HepG2 (cell line): ENCODE results near the gene CRTC2. TPM values are rescaled to one million over a fixed set of nuclear protein-coding genes. Genes with fewer than 3 reads are reported as not detected.

Experiments used
- ATRX ChIP-seq: sonication (generic); formaldehyde crosslinking; IDR thresholded peaks from 2 replicates; pipeline ENCODE4 v1.4.0; 2020; ENCODE audit warnings: missing genetic modification reagents, borderline replicate concordance
- CREM ChIP-seq, 2 experiments: sonication (generic) in 1 of 2; formaldehyde crosslinking in 1 of 2; IDR thresholded peaks; 2 replicates each; pipeline versions ENCODE4 v1.4.0 to v1.6.1; 2016 to 2020; ENCODE audit warnings: antibody characterized with exemption in 1 of 2, mild to moderate bottlenecking in 1 of 2, missing genetic modification reagents in 1 of 2
- DBP ChIP-seq: sonication (generic); formaldehyde crosslinking; IDR thresholded peaks from 2 replicates; pipeline ENCODE4 v1.4.0; 2020; ENCODE audit warnings: missing genetic modification reagents; ENCODE audit errors: not compliant biosample characterization
- FOXA3 ChIP-seq: IDR thresholded peaks from 2 replicates; pipeline ENCODE4 v1.6.1; 2016; ENCODE audit warnings: missing genetic modification reagents, missing compliant biosample characterization
- GABPB1 ChIP-seq: IDR thresholded peaks from 2 replicates; pipeline ENCODE4 v1.6.1; 2016; ENCODE audit warnings: mild to moderate bottlenecking, missing genetic modification reagents, moderate library complexity, missing compliant biosample characterization
- HCFC1 ChIP-seq: fragments of 150-350 bp; IDR thresholded peaks from 2 replicates; pipeline ENCODE4 v1.6.1; 2014; ENCODE audit warnings: low read depth, low read length
- HNRNPK ChIP-seq: fragments of 200-400 bp; formaldehyde crosslinking; IDR thresholded peaks from 2 replicates; pipeline ENCODE4 v1.6.1; 2018; ENCODE audit warnings: low read length, low read depth, moderate library complexity, mild to moderate bottlenecking; ENCODE audit not compliant: poor library complexity, severe bottlenecking
- KLF13 ChIP-seq: sonication (generic); formaldehyde crosslinking; IDR thresholded peaks from 2 replicates; pipeline ENCODE4 v1.4.0; 2020; ENCODE audit warnings: mild to moderate bottlenecking, missing genetic modification reagents
- RBM39 ChIP-seq: fragments of 200-400 bp; formaldehyde crosslinking; IDR thresholded peaks from one replicate; pipeline ENCODE4 v1.6.1; 2018; ENCODE audit warnings: antibody characterized with exemption, mild to moderate bottlenecking, low read depth, low read length; ENCODE audit not compliant: poor library complexity, severe bottlenecking
- SMAD3 ChIP-seq: sonication (generic); formaldehyde crosslinking; IDR thresholded peaks from 2 replicates; pipeline ENCODE4 v1.4.0; 2020; ENCODE audit warnings: missing genetic modification reagents
- SRF ChIP-seq: IDR thresholded peaks from 2 replicates; pipeline ENCODE4 v1.6.1; 2011; ENCODE audit warnings: mild to moderate bottlenecking, low read depth, low read length, moderate library complexity
- TBP ChIP-seq: sonication (generic); formaldehyde crosslinking; IDR thresholded peaks from 2 replicates; pipeline ENCODE4 v1.5.0; 2020; ENCODE audit warnings: missing genetic modification reagents
- TGIF2 ChIP-seq: IDR thresholded peaks from 2 replicates; pipeline ENCODE4 v1.6.1; 2016; ENCODE audit warnings: control low read depth, missing compliant biosample characterization
- U2AF1 ChIP-seq: fragments of 200-400 bp; formaldehyde crosslinking; optimal IDR thresholded peaks from 2 replicates; pipeline ENCODE3; 2017; ENCODE audit warnings: mild to moderate bottlenecking, low read depth, low read length
- ZC3H4 ChIP-seq: sonication (generic); formaldehyde crosslinking; IDR thresholded peaks from 2 replicates; pipeline ENCODE4 v1.4.0; 2020; ENCODE audit warnings: missing genetic modification reagents, borderline replicate concordance
- ZHX2 ChIP-seq, 2 experiments: sonication (generic) in 1 of 2; formaldehyde crosslinking in 1 of 2; IDR thresholded peaks; 2 replicates each; pipeline versions ENCODE4 v1.6.1 to v1.9.0; 2014 to 2022; ENCODE audit warnings: antibody characterized with exemption in 1 of 2, borderline replicate concordance in 1 of 2, inconsistent platforms in 1 of 2, low read depth in 1 of 2, missing genetic modification reagents in 1 of 2
- ZNF552 ChIP-seq: sonication (generic); formaldehyde crosslinking; IDR thresholded peaks from 2 replicates; pipeline ENCODE4 v1.9.0; 2022; ENCODE audit warnings: missing genetic modification reagents, mild to moderate bottlenecking, borderline replicate concordance
- ZNF616 ChIP-seq: sonication (generic); formaldehyde crosslinking; IDR thresholded peaks from 2 replicates; pipeline ENCODE4 v1.5.0; 2020; ENCODE audit warnings: low read depth, mild to moderate bottlenecking, missing genetic modification reagents
- ZNF704 ChIP-seq: sonication (generic); formaldehyde crosslinking; IDR thresholded peaks from 2 replicates; pipeline ENCODE4 v1.8.1; 2023; ENCODE audit warnings: mild to moderate bottlenecking, inconsistent platforms, moderate library complexity, missing genetic modification reagents, borderline replicate concordance
- ZNF75D ChIP-seq: sonication (generic); formaldehyde crosslinking; IDR thresholded peaks from 2 replicates; pipeline ENCODE4 v1.8.1; 2023; ENCODE audit warnings: missing genetic modification reagents, mild to moderate bottlenecking, borderline replicate concordance
- ZSCAN21 ChIP-seq: sonication (generic); formaldehyde crosslinking; IDR thresholded peaks from 2 replicates; pipeline ENCODE4 v1.8.0; 2022; ENCODE audit warnings: mild to moderate bottlenecking, missing genetic modification reagents, moderate library complexity, borderline replicate concordance
- polyA plus RNA-seq, 8 experiments: library from polyadenylated mRNA; depleted of rRNA in 3 of 8; stranded (reverse) in 7 of 8; unstranded in 1 of 8; fragments of >200 nt; fragmentation: Illumina TruSeq in 4 of 8; extraction: Trizol in 4 of 8; gene quantifications; 2 replicates each; pipeline versions ENCODE4 v1.2.1 to v1.2.3, GENCODE V29; 2011 to 2016; ENCODE audit warnings: low read depth in 4 of 8, missing spikeins in 1 of 8, mixed read lengths in 1 of 8; ENCODE audit not compliant: insufficient read depth in 1 of 8
- total RNA-seq, 5 experiments: library from RNA; depleted of rRNA; stranded (reverse); fragments of >200 nt; fragmentation: Illumina TruSeq; extraction: Trizol; gene quantifications; 2 replicates each; pipeline ENCODE4 v1.2.3, GENCODE V29; 2016; ENCODE audit warnings: low read depth in 1 of 5

Gene CRTC2
- total and polyA plus RNA-seq, 2 of the 13 experiments (the other 11 are each of a cell fraction or from before 2014, with no cell fraction given), result 6.1 to 26.7 TPM

GRCh38 chr1:153945795-153946621, 12.4 kb downstream of the CRTC2 start (continued):
- TF ChIP-seq ZNF75D (CRISPR knock-in tag), result no peak
- TF ChIP-seq ZHX2 (IDR thresholded peaks at IDR 0.05; ENCODE audit: low read depth), result no peak
- TF ChIP-seq ZHX2 (CRISPR knock-in tag; IDR thresholded peaks at IDR 0.05; ENCODE audit: borderline replicate concordance), result no peak
- no peak for TF ChIP-seq HCFC1
- 0 out of 2 replicates have a peak, but pooled peaks have one; percentile 30 for TF ChIP-seq TGIF2 (CRISPR knock-in tag)
- no peak for TF ChIP-seq ZSCAN21
- TF ChIP-seq SRF, result no peak
- TF ChIP-seq ZNF552, result no peak
- no peak for TF ChIP-seq ZNF704 (CRISPR knock-in tag)
- no peak for TF ChIP-seq SMAD3 (CRISPR knock-in tag)
- no peak for TF ChIP-seq TBP (CRISPR knock-in tag)
- TF ChIP-seq KLF13, result 0 out of 2 replicates have a peak, but pooled peaks have one; percentile 32
- TF ChIP-seq CREM (IDR thresholded peaks at IDR 0.05), result no peak
- no peak for TF ChIP-seq CREM (CRISPR knock-in tag; IDR thresholded peaks at IDR 0.05)
- no peak for TF ChIP-seq FOXA3 (CRISPR knock-in tag)
- TF ChIP-seq GABPB1 (CRISPR knock-in tag), result peak; percentile 89
- TF ChIP-seq ATRX, result no peak
- TF ChIP-seq U2AF1, result no peak
- TF ChIP-seq ZC3H4 (CRISPR knock-in tag), result no peak
- no peak for TF ChIP-seq DBP (CRISPR knock-in tag)
- peak; percentile 79 for TF ChIP-seq HNRNPK
- TF ChIP-seq RBM39, result peak; percentile 58
- TF ChIP-seq ZNF616 (CRISPR knock-in tag), result no peak
